GM18499 (cell line): ENCODE measurements around the gene MAMSTR.

Experiments
- ATAC-seq: cut with Tn5 transposase; IDR thresholded peaks from one replicate; pipeline ENCODE4 v1.9.1; 2021; ENCODE audit warnings: moderate number of reproducible peaks; ENCODE audit not compliant: insufficient read depth, unreplicated experiment

The MAMSTR gene

DNA sequence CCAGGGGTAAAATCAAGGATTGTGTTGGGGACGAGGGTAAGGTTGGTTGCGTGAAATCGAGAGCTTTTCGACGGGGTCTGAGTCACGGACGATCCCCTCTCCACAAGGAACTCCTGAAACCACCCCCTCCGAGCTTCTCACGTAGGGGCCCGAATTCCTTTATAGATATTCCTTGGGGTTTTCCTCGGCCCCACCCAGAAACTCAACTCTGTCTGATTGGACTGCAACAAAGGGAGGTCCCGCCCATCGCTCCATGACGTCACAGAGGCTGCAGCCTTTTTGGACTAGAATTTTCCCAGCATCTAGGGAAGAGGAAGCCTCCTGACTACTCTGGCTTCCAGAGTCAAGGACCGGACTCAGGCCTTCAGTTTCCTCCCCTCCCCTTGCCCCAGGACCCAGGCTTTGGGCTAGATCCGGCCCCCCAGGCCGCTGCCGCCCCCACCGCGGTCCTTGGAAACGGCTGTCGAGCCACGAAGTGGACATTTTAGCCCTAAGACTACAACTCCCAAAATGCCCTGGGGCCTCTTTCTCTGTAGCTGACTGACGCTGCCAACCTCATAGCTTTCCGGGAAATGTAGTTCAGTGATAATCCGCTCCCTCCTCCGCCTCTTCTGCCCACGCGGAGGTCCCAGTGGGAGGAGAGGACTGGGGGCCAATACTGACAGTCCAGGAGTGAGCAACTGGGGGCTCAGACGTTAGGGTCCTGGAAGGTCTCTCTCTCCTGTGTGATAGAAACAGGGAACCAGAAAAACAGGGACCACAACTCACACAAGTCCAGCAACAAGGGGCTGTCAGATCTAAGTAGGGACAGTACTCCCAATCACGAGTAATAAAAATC is 27.4 kb upstream of the MAMSTR start, which contains the start of gene IZUMO1:
IZUMO1 (minus strand) TSS at position 172 of the 838 bp plus-strand sequence. CDS start 1,050 bp downstream, outside the sequence.
- ATAC-seq = no peak

DNA sequence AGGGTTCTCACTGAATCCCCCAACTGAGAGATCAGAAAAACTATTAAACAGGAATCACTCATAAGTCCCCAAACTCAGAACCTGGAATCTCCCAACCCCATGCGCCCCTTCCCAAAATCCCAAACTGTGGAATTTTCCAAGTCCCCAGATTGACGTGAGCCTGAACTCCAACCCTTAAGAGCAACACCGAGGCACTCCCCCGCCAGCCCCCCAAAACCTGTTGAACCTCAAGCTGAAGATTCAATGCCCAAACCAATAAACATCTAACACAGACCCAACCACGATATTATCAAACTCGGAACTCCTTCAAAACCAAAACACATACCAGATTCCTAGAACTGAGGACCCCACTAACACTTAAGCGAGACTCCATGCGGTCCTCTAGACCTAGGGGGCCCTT is 26.6 kb upstream of the MAMSTR start:
- no peak for ATAC-seq

DNA sequence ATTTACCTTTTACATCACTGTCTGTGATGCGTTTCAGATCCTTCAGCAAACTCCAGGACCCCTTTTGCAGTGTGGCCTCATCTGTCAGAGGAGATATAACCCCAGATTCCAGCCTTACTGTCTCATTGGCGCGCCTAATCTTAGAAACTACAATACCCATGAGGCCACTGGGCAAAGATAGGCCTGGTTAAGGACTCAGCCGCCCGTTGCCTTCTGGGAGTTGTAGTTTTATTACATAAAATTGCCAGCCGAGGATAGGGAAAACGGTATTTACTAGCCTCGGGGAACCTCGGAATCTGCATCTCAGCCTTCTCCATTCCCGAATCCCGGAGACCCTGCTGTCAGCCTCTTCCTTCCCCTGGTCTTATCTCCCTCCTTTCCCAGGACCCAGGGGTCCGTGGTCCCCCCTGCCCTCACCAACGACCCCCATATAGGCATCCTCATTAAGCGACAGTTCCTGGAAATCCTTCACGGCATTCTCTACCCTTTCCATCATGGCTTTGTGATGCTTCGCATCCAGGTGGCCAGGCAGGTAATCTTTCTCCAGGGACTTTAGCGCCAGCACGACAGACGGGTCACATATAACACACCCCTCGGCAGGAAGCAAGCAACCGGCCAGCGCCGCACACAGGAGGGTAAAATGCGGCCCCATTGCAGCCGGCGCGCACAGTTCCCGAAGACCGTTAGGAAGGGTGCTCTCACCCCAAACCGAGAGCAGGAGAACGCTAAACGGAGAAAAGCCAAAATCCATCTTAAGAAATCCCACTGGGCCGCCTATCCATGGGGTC is 25.9 kb upstream of the MAMSTR start:
- ATAC-seq = no peak

DNA sequence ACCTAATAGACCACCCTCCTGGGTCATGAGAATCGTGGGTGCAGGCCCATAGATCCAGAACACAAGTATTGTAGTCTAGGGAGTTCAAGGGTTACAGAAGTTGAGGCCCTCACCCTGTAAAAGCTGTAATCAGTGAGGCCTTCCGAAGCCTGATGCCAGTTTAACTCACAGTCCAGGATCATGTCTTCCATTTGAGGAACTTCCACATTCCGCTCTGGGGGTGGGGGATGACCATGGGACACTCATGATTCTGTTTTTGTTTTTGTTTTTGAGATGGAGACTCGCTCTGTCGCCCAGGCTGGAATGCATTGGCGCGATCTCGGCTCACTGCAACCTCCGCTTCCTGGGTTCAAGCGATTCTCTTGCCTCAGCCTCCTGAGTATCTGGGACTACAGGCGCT is 22.6 kb upstream of the MAMSTR start:
- no peak for ATAC-seq

DNA sequence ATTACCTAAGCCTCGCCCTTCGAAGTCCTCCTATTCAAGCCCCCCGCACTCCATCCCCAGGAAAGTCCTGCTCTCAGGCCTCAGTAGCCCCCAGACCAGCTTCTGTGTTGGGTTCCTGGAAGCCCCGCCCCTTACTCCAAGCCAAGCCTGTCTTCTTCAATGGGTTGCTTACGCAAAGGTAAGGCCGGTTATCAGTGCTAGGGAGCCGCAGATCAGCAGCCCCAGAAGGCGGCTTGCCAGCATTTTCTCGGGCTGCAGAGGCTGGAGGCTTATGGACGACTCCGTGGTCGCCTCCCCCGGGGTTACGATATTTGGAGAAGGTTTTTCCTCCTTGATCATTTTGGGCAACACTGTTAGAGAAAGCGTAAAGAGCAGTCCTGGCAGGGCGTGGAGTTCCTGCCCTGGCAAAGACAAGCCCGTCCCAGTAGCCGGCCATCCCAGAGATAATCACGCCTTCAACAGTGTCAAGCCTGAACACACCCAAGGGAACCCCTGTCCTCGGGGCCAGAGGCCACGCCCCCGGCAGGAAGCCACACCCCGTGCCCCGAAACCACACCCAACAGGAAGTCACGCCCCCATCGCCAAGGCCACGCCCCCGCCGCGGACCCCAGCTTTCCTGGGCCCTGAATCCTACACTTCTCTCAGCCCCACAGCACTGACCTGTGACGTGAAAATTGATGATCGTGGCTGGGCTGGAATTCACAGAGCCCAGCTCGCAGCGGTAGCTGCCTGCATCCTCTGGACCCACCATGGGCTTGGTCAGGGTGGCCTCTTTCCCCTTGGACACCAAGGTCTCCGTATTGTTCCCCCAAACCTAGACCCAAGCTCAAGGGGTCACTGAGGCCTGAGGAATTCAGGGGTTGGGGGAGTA is 21.8 kb upstream of the MAMSTR start:
- ATAC-seq = no peak

DNA sequence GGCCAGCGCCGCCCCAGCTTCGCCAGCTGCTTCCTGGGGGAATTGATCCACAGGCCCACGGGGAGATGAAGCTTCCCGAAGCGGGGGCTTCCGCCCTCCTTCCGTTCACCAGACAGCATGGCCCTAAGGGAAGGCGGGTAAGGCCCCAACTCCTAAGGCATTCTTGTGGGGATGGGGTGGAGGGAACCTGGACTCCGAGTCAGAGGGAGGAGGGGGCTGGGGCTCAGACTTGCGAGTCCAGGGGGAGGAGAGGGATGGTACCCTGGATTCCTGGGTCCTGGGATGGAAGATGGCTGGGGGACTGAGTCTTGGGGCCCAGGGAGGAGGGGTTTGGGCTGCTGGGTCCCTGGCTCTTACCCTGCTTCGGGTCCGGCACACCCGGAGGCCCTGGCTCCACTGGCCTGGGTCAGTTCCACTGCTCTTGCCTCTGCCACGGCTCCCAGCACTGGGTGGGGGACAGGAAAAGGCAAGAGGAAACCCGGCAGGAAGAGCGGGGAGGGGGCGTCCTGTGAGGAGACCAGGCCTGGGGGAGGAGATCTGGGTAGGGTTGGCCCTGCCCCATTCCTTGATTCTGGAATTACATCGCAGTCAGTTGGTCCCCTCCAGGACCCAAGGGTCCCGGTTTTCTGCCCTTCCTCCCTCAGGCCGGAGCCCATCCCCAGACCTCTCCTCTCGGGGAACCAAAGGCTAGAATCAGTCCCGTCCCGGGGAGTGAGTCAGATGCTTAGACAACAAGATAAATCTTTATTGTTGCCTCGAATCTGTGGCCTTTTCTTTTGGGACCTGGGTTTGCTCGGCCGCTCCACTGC is 20.8 kb upstream of the MAMSTR start, which contains the start of gene RASIP1:
RASIP1 (minus strand) TSS at position 447 of the 809 bp plus-strand sequence; CDS start at position 119, 328 bp downstream.
- no peak for ATAC-seq

DNA sequence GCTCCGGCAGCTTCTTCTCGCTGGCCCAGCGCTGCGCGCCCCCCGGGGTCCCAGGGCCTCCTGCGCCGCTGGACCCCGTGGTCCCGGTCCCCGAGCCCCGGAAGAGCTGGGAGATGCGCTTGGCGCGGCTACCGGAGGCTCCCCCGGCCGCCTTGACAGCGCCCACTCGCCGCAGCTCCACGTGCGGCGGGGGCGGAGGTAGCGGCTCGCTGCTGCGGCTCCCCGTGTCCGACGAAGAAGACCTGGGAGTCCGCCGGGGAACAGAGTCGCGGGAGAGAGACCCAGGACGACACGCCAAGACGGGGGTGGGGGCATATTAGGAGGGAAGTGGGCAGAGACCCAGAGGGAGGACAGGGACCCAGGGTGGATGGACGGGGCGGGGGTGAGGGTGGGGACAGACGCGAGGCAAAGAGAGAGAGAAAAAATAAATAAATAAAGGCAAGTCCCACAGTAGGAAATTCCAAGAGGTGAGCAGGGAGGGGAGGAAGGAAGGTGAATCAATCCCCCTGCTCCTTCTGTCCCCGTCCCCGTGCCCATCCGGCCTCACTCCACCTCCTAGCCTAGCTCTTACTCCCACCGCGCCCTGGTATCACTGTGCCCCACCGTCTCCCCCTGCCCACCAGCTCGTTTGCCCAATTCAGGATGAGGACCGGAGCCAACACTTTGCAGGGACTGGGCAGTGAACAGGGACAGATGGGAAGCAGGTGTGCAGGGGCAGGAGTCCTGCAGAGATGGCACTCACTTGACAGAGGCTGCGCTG is 20.1 kb upstream of the MAMSTR start:
- ATAC-seq = no peak

DNA sequence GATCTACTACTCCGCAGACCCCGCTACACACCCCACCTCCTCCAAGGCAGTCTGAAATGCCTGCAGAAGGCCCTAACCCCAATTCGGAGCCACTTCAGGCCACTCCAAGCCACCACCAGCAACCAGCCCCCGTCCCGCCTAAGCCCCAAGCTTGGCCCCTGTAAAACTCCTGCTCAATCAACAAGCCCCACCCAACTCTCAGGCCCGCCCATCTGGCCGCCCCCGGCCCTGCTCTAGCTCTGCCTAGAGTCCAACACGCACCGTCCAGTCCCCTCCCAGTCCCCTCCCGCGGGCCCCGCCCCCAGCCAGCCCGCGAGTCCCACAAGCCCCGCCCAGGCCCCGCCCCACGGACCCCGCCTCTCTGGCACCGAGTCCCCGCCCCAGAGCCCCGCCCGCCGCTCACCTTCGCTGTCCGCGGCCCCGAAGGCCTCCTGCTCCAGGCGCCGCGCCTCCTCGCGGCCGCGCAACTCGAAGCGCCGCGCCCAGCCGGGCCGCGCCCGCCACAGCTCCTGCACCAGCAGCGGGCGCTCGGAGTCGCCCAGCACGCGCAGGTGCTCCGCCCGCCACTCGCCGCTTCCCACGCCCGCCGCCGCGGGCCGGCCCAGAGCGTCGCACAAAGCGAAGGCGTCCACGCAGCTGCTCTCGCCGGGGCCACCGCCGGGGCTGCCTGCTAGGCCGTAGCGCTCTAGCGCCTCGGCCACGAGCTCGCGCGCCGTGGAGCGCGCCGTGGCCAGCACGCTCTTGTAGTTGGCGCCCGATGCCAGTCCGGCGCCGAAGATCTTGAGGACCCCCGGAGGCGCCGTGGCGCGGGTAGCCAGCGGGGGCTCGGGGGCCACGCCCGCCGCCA is 19.3 kb upstream of the MAMSTR start:
- ATAC-seq = no peak

DNA sequence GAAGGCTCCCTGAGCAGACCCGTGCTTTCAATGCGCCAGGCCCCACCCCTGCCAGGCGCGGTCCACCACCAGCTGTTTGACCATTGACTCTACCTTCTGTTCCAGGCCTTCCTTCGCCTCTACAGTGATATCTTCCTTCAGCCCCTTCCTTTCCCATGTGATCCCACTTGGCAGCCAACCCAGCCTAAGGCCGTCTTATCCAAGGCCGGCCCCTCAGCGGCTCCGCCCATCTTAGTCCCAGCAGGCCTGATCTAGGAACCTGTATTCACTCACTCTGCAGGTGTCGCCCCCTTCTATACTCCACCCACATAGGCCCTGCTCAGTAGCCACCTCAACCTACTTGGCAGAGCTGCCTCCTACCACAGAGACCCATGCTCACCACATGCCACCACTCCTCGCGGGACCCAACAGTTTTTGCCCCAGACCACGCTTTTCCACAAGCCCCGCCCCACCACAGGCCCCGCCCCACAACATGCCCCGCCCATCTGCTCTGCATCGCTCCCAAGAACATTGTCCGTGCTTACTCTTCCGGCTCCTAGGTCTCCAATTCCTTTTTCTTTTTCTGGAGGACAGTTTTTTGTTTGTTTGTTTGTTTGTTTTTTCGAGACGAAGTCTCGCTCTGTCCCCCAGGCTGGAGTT is 18.0 kb upstream of the MAMSTR start:
- ATAC-seq = no peak

DNA sequence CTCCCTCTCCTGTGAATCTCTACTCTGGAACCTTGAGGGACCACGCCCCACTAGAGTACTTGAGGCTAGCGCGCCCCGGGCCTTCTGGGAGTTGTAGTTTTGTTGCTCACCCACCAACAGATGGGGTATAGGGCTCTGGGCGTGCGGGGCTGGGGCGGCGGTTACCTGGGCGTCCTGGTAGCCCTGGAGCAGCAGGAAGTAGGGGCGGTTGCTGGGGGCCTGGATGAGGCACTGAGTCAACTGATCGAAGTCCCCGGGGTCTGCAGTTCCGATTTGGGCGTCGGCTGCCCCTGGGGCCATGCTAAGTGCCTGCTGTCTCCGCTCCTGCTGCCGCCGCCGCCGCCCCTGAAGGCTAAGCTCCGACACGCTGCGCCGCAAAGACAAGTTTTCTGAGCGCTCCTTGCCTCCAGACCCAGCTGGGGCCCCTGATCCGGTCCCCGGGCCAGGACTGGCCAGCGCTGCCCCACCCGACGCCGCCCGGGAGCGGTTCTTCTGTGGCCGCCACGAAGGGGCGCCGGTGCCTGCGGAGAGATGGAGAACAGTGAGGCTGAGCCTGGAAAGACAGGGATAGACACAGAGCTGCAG is 15.6 kb upstream of the MAMSTR start:
- no peak for ATAC-seq

DNA sequence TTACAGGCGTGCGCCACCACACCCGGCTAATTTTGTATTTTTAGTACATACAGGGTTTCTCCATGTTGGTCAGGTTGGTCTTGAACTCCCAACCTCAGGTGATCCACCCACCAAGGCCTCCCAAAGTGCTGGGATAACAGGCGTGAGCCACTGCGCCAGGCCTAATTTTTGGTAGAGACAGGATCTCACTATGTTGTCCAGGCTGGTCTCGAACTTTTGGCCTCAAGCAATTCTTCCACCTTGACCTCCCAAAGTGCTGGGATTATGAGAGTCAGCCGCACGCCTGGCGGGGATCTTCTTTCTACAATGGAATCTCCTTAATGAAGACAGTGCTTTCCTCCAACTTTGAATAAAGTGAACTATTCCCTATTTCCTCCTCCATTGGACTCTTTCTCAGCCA is 15.1 kb upstream of the MAMSTR start:
- no peak for ATAC-seq

DNA sequence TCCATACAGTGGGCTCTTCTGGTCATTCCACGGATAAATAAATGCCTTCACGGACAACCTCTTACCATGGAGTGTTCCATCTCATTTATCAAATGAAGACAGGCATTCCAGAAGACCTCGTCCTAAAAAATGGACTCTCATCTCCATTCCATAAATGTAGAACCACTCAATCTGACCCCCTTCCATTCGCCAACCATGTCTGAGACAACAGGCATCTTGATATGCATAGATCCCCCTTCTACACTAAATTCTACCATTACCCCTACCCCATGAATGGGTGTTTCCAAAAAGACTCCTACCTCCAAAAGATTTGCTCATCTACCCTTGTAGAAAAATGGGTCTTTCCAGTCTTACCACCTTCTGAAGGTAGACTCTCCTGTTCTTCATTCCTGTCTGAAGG is 11.9 kb upstream of the MAMSTR start:
- no peak for ATAC-seq

DNA sequence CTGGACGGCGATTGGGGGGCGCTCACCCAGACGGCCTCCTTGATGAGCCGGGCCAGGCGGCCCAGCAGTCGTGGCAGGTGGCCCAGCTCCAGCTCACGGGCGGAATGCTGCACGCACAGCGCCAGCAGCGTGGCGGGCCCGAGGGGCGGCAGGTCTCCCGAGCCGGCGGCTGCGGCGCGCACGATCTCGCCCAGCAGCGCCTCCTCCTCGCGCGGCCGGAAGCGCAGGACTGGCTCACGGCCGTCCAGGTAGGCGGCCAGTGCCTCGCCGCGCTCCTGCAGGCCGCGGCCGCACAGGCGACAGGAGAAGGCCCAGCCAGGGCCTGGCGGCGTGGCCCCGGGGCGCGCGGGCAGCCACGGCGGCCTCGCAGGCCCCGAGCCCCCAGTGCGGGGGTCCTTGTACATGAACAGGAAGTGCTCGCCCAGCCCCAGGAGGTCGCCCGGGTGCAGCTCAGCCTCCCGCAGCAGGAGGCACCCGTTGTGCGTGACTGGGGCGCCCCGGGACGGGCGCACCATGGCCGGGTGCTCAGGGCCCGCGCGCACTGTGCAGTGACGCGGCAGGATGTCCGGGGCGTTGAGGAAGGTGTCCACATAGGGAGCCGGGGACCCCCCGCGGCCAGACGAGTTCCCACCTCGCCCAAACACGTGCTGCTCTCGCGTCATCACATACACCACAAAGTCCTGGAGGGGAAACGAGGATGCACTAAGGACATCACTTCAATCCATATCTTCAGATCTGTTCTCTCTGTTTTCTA is 9.6 kb upstream of the MAMSTR start:
- no peak for ATAC-seq

DNA sequence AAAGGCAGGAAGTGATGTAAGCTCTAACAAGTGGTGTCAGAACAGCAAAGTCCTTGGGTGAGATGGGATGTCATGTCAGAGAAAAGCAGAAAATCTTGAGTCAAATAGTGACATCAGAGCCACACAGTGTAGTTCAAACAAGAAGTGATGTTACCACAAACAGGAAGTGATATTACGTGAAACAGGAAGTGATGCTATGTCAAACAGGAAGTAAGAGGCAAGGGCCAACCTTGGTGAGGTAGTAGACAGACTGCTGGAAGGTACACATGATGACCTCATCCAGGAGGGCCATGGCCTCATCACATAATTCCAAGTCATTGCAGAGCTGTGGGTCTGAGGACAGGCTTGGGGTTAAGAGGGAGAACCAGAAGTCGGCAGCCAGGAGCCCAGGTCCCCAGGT is 7.0 kb upstream of the MAMSTR start:
- ATAC-seq = no peak

DNA sequence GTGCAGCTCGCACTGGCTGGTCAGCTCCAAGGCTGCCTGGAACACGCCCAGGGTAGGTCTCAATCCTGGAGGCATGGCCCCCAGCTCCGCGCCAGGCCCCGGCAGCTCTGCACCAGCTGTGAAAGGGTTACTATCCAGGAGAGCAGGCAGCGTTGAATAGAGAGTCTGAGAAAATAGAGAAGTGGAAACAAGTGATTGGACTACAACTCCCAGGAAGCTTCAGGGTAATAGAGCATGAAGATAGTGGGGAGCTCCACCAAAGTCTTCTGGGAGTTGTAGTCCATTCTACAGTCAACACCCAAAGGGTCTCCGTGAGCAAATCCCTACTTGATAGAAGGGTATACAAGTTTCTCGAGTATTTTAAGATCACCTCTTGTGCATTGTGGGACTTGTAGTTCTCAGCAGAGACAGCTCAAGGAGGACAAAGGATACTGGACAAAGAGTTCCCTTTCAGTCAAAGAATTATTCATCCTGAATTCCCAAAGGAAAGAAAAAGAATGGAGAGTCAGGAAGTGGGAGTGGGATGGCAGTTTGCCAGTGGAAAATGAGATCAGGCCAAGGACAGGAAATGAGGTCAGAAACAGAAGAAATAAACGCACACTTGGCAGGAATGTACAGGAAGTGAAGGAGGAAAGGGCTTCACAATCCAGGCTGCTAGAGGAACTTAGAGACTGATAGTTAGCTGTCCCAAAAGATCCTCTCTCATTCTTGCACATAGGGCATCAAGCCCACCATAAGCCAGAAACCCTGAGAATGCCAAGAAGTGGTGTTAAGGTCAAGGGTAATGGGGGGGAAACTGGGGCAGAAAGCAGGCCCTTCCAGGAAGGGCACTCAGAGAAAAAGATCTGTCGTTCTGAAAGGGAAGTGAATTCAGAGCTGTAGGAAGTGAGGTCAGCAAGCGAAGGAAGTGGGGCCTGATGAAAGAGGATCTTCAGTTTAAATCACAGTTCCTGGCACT is 5.5 kb upstream of the MAMSTR start:
- ATAC-seq = no peak
